ENCODE measurements around the gene NEU4.
"Not testable (repeated sequence)": the region's sequence is repeated elsewhere in the genome, so short reads cannot be mapped to it uniquely, and the experiment has no call there.

The NEU4 gene

DNA sequence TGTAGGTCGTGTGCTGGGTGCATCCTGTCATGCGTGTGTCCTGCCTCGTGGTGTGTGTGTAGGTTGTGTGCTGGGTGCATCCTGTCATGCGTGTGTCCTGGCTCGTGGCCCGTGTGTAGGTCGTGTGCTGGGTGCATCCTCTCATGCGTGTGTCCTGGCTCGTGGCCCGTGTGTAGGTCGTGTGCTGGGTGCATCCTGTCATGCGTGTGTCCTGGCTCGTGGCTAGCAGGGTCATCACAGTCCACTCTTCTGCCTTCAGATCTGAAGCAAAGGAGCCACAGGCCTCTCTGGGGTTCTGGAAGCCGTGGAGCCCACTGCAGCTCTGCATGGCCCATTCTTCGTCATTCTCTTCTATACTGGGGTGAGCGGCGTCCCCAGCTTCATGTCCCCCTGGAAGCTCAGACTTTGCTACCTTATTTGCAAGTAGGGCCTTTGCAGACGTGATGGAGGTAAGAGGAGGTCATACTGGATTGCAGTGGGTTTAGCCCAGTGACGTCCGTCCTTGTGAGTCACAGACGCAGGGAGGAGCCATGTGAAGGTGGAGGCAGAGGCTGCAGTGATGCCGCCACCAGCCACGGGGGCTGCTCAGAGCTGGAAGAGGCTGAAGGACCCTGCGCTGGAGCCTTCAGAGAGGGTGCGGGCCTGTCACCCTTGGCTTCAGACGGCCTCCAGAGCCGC lies 11.1 kb downstream of the NEU4 start:
- H3K9me3 ChIP-seq (replicated peaks; ENCODE audit: low read length); H3K36me3 ChIP-seq (ENCODE audit: insufficient read depth, low read length); H3K4me3 ChIP-seq (ENCODE audit: low read length); H3K4me2 ChIP-seq (ENCODE audit: low read length); H3K27me3 ChIP-seq (ENCODE audit: control insufficient read depth, insufficient read depth, low read length); H3K9ac ChIP-seq (ENCODE audit: low read depth, low read length); H3K4me1 ChIP-seq (ENCODE audit: control insufficient read depth, insufficient read depth, low read length): not testable (repeated sequence)

DNA sequence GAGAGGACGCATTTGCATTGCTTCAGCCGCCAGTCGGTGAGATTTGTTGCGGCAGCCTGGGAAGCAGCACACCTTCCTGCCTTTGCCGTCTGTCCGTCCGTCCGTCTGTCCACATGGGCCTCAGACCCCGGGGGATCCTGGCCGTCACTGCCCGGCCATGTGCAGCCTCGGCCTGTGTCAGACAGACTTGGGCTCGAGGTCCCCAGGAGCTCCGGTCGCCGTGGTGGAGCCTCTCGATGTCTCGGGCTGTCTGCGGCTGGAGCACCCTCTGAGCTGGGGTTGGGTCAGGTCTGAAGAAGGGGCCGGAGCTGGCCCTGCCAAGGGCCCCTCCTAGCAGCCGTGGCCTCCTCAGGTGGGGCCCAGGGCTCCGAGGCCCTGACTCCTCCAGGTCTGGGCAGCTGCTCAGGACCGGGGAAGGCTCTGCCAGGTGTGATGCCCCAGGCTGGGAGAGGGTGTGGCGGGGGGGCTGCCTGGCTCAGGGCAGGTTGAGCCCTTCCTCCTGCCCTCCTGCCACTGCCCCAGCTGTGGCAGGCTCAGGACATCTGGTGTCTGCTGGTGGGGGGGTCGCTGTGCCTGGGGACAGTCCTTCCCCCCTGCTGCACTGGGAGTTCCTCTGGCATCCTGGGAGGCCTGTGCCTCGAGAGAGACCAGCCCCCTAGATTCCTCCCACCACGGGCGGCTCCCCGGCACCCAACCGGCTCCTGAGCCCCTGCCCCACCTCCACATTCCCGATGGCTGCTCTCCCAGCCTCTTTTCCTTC lies 11.8 kb downstream of the NEU4 start:
- no peak overlapping the region for H3K9ac ChIP-seq (ENCODE audit: low read depth, low read length)
- no peaks in the 10 kb centered on the region for H3K36me3 ChIP-seq (ENCODE audit: insufficient read depth, low read length)
- H3K4me1 ChIP-seq (ENCODE audit: control insufficient read depth, insufficient read depth, low read length), result no peaks in the 10 kb centered on the region
- no peaks in the 10 kb centered on the region for H3K9me3 ChIP-seq (replicated peaks; ENCODE audit: low read length)
- H3K4me2 ChIP-seq (ENCODE audit: low read length), result no peak overlapping the region
- peaks cover 4% of the 10 kb centered on the region for H3K27me3 ChIP-seq (ENCODE audit: control insufficient read depth, insufficient read depth, low read length)
- no peak overlapping the region for H3K4me3 ChIP-seq (ENCODE audit: low read length)

- peaks cover 4% of the 10 kb centered on the region for H3K27me3 ChIP-seq (ENCODE audit: control insufficient read depth, insufficient read depth, low read length)
- no peak overlapping the region for H3K4me2 ChIP-seq (ENCODE audit: low read length)
- H3K9ac ChIP-seq (ENCODE audit: low read depth, low read length), result no peak overlapping the region
- no peaks in the 10 kb centered on the region for H3K36me3 ChIP-seq (ENCODE audit: insufficient read depth, low read length)
- no peak overlapping the region for H3K4me3 ChIP-seq (ENCODE audit: low read length)
- no peaks in the 10 kb centered on the region for H3K4me1 ChIP-seq (ENCODE audit: control insufficient read depth, insufficient read depth, low read length)
- H3K9me3 ChIP-seq (replicated peaks; ENCODE audit: low read length), result no peaks in the 10 kb centered on the region
Observed at GRCh38 chr2:241821460-241822263, 12.7 kb downstream of the NEU4 start.

DNA sequence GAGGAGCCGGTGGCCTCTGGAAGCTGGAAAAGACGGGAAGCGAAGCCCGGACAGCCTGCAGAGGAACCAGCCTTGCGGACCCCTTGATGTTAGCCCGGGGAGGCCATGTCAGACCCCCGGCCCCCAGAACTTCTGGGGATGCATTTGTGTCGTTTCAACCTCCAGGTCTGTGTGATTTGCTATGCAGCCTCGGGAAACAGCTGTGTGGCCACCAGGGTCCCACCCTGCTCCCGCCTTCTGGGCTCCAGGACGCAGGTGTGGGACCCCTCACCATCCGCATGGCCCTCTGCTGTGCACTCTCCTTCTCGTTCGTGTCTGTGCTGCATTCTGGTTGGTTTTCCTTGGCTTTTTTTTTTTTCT lies 13.3 kb downstream of the NEU4 start:
- H3K27me3 ChIP-seq (ENCODE audit: control insufficient read depth, insufficient read depth, low read length), result peaks cover 9% of the 10 kb centered on the region
- peaks cover 4% of the 10 kb centered on the region for H3K9me3 ChIP-seq (replicated peaks; ENCODE audit: low read length)
- no peak overlapping the region for H3K9ac ChIP-seq (ENCODE audit: low read depth, low read length)
- H3K4me1 ChIP-seq (ENCODE audit: control insufficient read depth, insufficient read depth, low read length), result no peaks in the 10 kb centered on the region
- no peak overlapping the region for H3K4me3 ChIP-seq (ENCODE audit: low read length)
- no peaks in the 10 kb centered on the region for H3K36me3 ChIP-seq (ENCODE audit: insufficient read depth, low read length)
- H3K4me2 ChIP-seq (ENCODE audit: low read length), result no peak overlapping the region

GRCh38 chr2:241823531-241824437 lies 14.8 kb downstream of the NEU4 start:
- H3K4me1 ChIP-seq (ENCODE audit: control insufficient read depth, insufficient read depth, low read length); H3K4me3 ChIP-seq (ENCODE audit: low read length); H3K9me3 ChIP-seq (replicated peaks; ENCODE audit: low read length): not testable (repeated sequence)

GRCh38 chr2:241827394-241827793 lies 18.4 kb downstream of the NEU4 start:
- Histone ChIP-seq H3K9ac (ENCODE audit: low read depth, low read length) (no peak overlapping the region), H3K4me1 (ENCODE audit: control insufficient read depth, insufficient read depth, low read length) (no peaks in the 10 kb centered on the region), H3K27me3 (ENCODE audit: control insufficient read depth, insufficient read depth, low read length) (peaks cover 24% of the 10 kb centered on the region), H3K4me3 (ENCODE audit: low read length) (no peak overlapping the region), H3K4me2 (ENCODE audit: low read length) (no peak overlapping the region), H3K9me3 (replicated peaks; ENCODE audit: low read length) (peaks cover 5% of the 10 kb centered on the region), H3K36me3 (ENCODE audit: insufficient read depth, low read length) (no peaks in the 10 kb centered on the region)

More at GRCh38 chr2:241823531-241824437, 14.8 kb downstream of the NEU4 start:
- H3K36me3 ChIP-seq (ENCODE audit: insufficient read depth, low read length); H3K9ac ChIP-seq (ENCODE audit: low read depth, low read length); H3K27me3 ChIP-seq (ENCODE audit: control insufficient read depth, insufficient read depth, low read length); H3K4me2 ChIP-seq (ENCODE audit: low read length): not testable (repeated sequence)

- Histone ChIP-seq H3K36me3 (ENCODE audit: insufficient read depth, low read length) (no peaks in the 10 kb centered on the region), H3K4me1 (ENCODE audit: control insufficient read depth, insufficient read depth, low read length) (peaks cover 4% of the 10 kb centered on the region), H3K9me3 (replicated peaks; ENCODE audit: low read length) (no peaks in the 10 kb centered on the region), H3K4me2 (ENCODE audit: low read length) (peak overlapping the region; percentile 45), H3K4me3 (ENCODE audit: low read length) (no peak overlapping the region), H3K27me3 (ENCODE audit: control insufficient read depth, insufficient read depth, low read length) (peaks cover 49% of the 10 kb centered on the region), H3K9ac (ENCODE audit: low read depth, low read length) (no peak overlapping the region)
Observed at GRCh38 chr2:241833101-241833663, 24.2 kb downstream of the NEU4 start.

- H3K4me1 ChIP-seq (ENCODE audit: control insufficient read depth, insufficient read depth, low read length); H3K9me3 ChIP-seq (replicated peaks; ENCODE audit: low read length); H3K9ac ChIP-seq (ENCODE audit: low read depth, low read length); H3K4me3 ChIP-seq (ENCODE audit: low read length); H3K36me3 ChIP-seq (ENCODE audit: insufficient read depth, low read length): not testable (repeated sequence)
- H3K27me3 ChIP-seq (ENCODE audit: control insufficient read depth, insufficient read depth, low read length), result peaks cover 55% of the 10 kb centered on the region
- peak overlapping the region; percentile 45 for H3K4me2 ChIP-seq (ENCODE audit: low read length)
Observed at GRCh38 chr2:241833756-241834526, 24.9 kb downstream of the NEU4 start.

DNA sequence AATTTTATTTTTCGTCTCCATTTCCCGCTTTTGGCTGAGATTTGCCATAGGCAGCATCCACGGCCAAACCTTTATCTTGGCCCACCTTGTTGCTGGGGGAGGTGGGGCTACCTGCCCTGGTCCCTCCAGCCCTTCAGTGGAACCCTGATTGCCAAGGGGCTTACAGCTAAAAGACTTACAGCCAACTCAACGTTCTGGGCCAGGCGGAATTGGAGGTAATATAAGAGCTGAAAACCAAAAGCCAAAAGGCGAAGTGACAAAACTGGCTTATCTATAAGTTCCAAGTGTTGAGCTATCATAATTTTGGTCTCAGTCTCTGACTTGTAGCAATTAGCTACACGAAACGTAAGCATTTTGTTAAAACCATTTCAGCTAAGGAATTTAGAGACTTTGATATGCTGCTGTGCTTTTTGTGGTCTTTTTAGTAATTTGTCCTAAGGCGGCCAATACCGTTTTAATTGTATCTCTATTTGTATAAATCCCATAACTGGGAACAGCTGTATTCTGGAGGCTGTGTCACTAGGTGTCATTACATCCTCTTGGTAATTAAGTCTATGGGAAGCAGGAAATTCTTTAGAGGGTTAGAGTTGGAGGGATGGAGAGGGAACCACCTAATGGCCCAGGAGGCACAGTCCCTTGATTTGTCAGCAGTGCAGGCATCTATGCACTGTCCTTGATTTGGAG lies 25.7 kb downstream of the NEU4 start:
- H3K9me3 ChIP-seq (replicated peaks; ENCODE audit: low read length), result no peaks in the 10 kb centered on the region
- no peak overlapping the region for H3K9ac ChIP-seq (ENCODE audit: low read depth, low read length)
- peaks cover 4% of the 10 kb centered on the region for H3K4me1 ChIP-seq (ENCODE audit: control insufficient read depth, insufficient read depth, low read length)
- no peak overlapping the region for H3K4me3 ChIP-seq (ENCODE audit: low read length)
- peaks cover 55% of the 10 kb centered on the region for H3K27me3 ChIP-seq (ENCODE audit: control insufficient read depth, insufficient read depth, low read length)
- H3K4me2 ChIP-seq (ENCODE audit: low read length), result no peak overlapping the region
- H3K36me3 ChIP-seq (ENCODE audit: insufficient read depth, low read length), result no peaks in the 10 kb centered on the region

DNA sequence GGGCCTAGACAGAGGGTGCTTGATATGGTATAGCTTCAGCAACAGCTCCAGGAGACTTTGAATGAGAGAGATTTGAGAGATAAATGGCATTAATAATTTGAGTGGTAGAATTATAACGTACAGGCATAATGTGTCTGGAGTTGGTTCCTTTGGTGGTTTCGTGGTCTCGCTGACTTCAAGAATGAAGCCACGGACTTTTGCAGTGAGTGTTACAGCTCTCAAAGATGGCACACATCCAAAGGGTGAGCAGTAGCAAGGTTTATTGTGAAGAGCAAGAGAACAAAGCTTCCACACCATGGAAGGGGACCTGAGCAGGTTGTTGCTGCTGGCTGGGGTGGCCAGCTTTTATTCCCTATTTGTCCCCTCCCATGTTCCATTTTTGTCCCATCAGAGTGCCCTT lies 26.6 kb downstream of the NEU4 start:
- Histone ChIP-seq H3K9me3 (replicated peaks; ENCODE audit: low read length) (no peaks in the 10 kb centered on the region), H3K4me2 (ENCODE audit: low read length) (no peak overlapping the region), H3K36me3 (ENCODE audit: insufficient read depth, low read length) (no peaks in the 10 kb centered on the region), H3K27me3 (ENCODE audit: control insufficient read depth, insufficient read depth, low read length) (peaks cover 51% of the 10 kb centered on the region), H3K4me1 (ENCODE audit: control insufficient read depth, insufficient read depth, low read length) (peaks cover 4% of the 10 kb centered on the region), H3K4me3 (ENCODE audit: low read length) (no peak overlapping the region), H3K9ac (ENCODE audit: low read depth, low read length) (no peak overlapping the region)
